Measurements from ENCODE around the gene SLC9A8. TPM values are rescaled to one million over a fixed set of nuclear protein-coding genes. Genes with fewer than 3 reads are reported as not detected.

Gene SLC9A8
- total and polyA plus RNA-seq, 2 of the 8 experiments (the other 6 are each of a cell fraction or from before 2014, with no cell fraction given), result 3.2 to 6.2 TPM

DNA sequence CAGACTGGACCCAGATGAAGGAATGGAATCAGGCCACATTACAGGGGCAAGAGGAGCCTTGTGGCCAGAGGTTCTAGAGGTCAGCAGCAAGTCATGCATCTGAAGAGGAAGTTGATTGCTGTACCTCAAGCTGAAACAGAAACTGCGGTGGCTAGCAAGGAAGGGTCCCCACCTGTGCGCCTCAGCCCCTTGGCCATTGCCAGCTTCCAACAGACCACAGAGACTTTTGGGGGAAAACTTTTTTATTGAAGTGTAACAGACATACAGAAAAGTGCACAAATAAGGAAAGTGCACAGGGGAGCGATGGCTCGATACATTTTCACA, 26.8 kb upstream of the SLC9A8 start:
- H3K23ac ChIP-seq (ENCODE audit: insufficient read length), result no peak overlapping the region
- H3K23me2 ChIP-seq (ENCODE audit: low read depth, low read length), result no peaks in the 10 kb centered on the region
- no peak for FAIRE-seq
- WGBS, 2 experiments (ENCODE audit: extremely low coverage in 1 of 2, insufficient coverage in 1 of 2, insufficient read length in 1 of 2, insufficient replicate concordance in 2 of 2, low coverage in 1 of 2, low lambda C conversion rate in 2 of 2, missing lambda C conversion rate in 1 of 2), result 89% methylated on average over 4 of the region's 4 CpGs; no CpG with 5 or more reads in 1 of the 2 experiments
- no peak overlapping the region for H4K91ac ChIP-seq (replicated peaks; ENCODE audit: insufficient read length, low read length)
- H2BK5ac ChIP-seq (ENCODE audit: low read depth, low read length), result no peak overlapping the region
- no peak overlapping the region for H4K8ac ChIP-seq (ENCODE audit: extremely low read depth, insufficient read depth, low read length)
- no peak overlapping the region for H2BK20ac ChIP-seq (ENCODE audit: low read length)
- H2AFZ ChIP-seq (ENCODE audit: low read length), result 0 out of 2 replicates have a peak overlapping the region, but pooled peaks have one; percentile 3
- H3K56ac ChIP-seq (replicated peaks; ENCODE audit: insufficient read length, low read depth, low read length), result no peak overlapping the region
- H2BK15ac ChIP-seq (ENCODE audit: low read length), result no peak overlapping the region
- H2BK12ac ChIP-seq (ENCODE audit: low read depth, low read length), result no peak overlapping the region; the same call in 1 of the 2 replicates
- no peak overlapping the region for H2BK120ac ChIP-seq (replicated peaks; ENCODE audit: low read depth, low read length)
- no peak overlapping the region for H3K14ac ChIP-seq (ENCODE audit: insufficient read length)
- no peaks in the 10 kb centered on the region for H3K9me3 ChIP-seq (ENCODE audit: insufficient read depth in 2 of 2, low read depth in 1 of 2, low read length in 1 of 2)
- no peaks in the 10 kb centered on the region for H3K27me3 ChIP-seq (replicated peaks in 1 of 4; ENCODE audit: control insufficient read depth in 3 of 4, extremely low read depth in 1 of 4, insufficient read depth in 3 of 4, low read length in 3 of 4)
- no peak overlapping the region for H3K4me2 ChIP-seq (ENCODE audit: insufficient read depth in 1 of 2, low read depth in 2 of 2, low read length in 2 of 2)
- H3K9ac ChIP-seq (replicated peaks in 1 of 4; ENCODE audit: extremely low read depth in 1 of 4, low read depth in 3 of 4, low read length in 3 of 4), result no peak overlapping the region
- H3K36me3 ChIP-seq (ENCODE audit: control insufficient read depth in 2 of 4, insufficient read depth in 4 of 4, low read length in 3 of 4), result no peaks in the 10 kb centered on the region
- H3K4me3 ChIP-seq (ENCODE audit: extremely low read depth in 1 of 4, insufficient read depth in 2 of 4, low read depth in 3 of 4, low read length in 4 of 4), result no peak overlapping the region
- no peaks in the 10 kb centered on the region for H3K79me2 ChIP-seq (ENCODE audit: control insufficient read depth in 1 of 2, insufficient read depth in 2 of 2, low read length in 2 of 2)
- no peak overlapping the region for H2AK5ac ChIP-seq (ENCODE audit: low read depth, low read length)
- H3K4me1 ChIP-seq (replicated peaks in 1 of 4; ENCODE audit: control insufficient read depth in 3 of 4, insufficient read depth in 4 of 4, low read length in 3 of 4), result no peaks in the 10 kb centered on the region; a peak in 1 of 7 replicates
- no peak overlapping the region for H3K27ac ChIP-seq (ENCODE audit: low read depth, low read length)
- no peak for DNase-seq (ENCODE audit: low read depth in 1 of 2, low spot score in 2 of 2)
- H4K20me1 ChIP-seq (replicated peaks in 1 of 2; ENCODE audit: control insufficient read depth in 1 of 2, insufficient read depth in 2 of 2, low read length in 2 of 2), result no peaks in the 10 kb centered on the region
- CTCF ChIA-PET (ENCODE audit: partially characterized antibody), result interaction anchor here (0.7 to 4.5 kb wide), 14 partner anchors 8 to 235 kb away, joined by 3 to 16 read pairs (median 4); no protein-coding TSS in a partner anchor
- no peak overlapping the region for H3K4ac ChIP-seq (replicated peaks; ENCODE audit: insufficient read length, low read depth, low read length)
- no peak overlapping the region for H3K18ac ChIP-seq (ENCODE audit: extremely low read depth, low read length)
- POLR2A ChIA-PET (ENCODE audit: partially characterized antibody), result interaction anchor here (1.3 to 1.7 kb wide), 2 partner anchors 32 to 73 kb away, joined by 3 to 4 read pairs; partner anchors contain the start of gene B4GALT5
- no peak for TF ChIP-seq GABPA (IDR thresholded peaks at IDR 0.05; ENCODE audit: borderline replicate concordance, insufficient read depth, low read length)
- TF ChIP-seq POLR2AphosphoS5 (IDR thresholded peaks at IDR 0.05; ENCODE audit: low read depth, low read length), result no peak
- TF ChIP-seq CBX5 (IDR thresholded peaks at IDR 0.05; ENCODE audit: low read depth, low read length), result no peak
- TF ChIP-seq SIN3A (conservative IDR thresholded peaks at IDR 0.05 in 1 of 2, IDR thresholded peaks at IDR 0.05 in 1 of 2; ENCODE audit: low read depth in 1 of 2, low read length in 2 of 2), result no peak
- TF ChIP-seq POLR2A (IDR thresholded peaks at IDR 0.05; ENCODE audit: control extremely low read depth in 1 of 2, low read depth in 2 of 2, low read length in 2 of 2), result no peak
- no peak for TF ChIP-seq KDM1A (IDR thresholded peaks at IDR 0.05; ENCODE audit: borderline replicate concordance, low read length)
- TF ChIP-seq YY1 (IDR thresholded peaks at IDR 0.05; ENCODE audit: low read depth, low read length), result no peak
- TF ChIP-seq USF2 (IDR thresholded peaks at IDR 0.05; ENCODE audit: low read length), result no peak
- TF ChIP-seq CREB1 (IDR thresholded peaks at IDR 0.05), result no peak
- TF ChIP-seq PHF8 (conservative IDR thresholded peaks at IDR 0.05; ENCODE audit: low read depth, low read length), result no peak
- TF ChIP-seq, protein P1, sequence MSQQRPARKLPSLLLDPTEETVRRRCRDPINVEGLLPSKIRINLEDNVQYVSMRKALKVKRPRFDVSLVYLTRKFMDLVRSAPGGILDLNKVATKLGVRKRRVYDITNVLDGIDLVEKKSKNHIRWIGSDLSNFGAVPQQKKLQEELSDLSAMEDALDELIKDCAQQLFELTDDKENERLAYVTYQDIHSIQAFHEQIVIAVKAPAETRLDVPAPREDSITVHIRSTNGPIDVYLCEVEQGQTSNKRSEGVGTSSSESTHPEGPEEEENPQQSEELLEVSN (IDR thresholded peaks at IDR 0.05), result no peak
- no peaks in the 10 kb centered on the region for H3K79me1 ChIP-seq (ENCODE audit: low read depth, low read length)
- H4K5ac ChIP-seq (ENCODE audit: insufficient read length, low read depth, low read length), result no peak overlapping the region

All from H1 (cell line).